LNCaP clone FGC (cell line): ENCODE results near the gene FRMPD4.

Experiments used
- DNase-seq: peaks from one replicate; pipeline ENCODE4 v3.0.0-alpha.2; 2011; ENCODE audit warnings: low read depth
- H3K4me3 ChIP-seq: 2 replicates; pipeline ENCODE4 v1.5.1; 2011; ENCODE audit warnings: mild to moderate bottlenecking, low read depth, low read length, control low read depth
- TF ChIP-seq, protein P1 (sequence below): IDR thresholded peaks from 2 replicates; pipeline ENCODE4 v1.5.1; 2012; ENCODE audit warnings: mild to moderate bottlenecking; ENCODE audit not compliant: control insufficient read depth, insufficient read depth; ENCODE audit errors: extremely low read depth

The FRMPD4 gene

DNA sequence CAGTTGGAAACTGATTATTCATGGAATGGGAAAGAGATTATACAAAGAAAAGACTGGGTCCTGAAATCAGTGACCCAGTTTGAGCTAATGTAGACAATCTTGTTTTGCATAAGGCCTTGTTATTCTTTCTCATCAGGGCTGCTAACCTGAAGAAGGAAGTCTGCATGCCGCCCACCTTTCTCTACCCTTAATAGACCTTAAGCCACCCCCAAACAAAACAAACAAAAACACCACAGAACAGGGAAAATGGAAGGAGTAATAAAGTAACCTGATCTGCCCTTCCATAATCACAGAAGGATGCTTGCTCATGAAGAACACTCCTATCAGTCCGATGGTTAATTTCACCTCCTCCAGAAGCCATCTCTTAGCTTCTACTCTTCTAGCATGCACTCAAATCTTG is 288.1 kb downstream of the FRMPD4 start:
- no peak for DNase-seq
- TF ChIP-seq, protein P1, sequence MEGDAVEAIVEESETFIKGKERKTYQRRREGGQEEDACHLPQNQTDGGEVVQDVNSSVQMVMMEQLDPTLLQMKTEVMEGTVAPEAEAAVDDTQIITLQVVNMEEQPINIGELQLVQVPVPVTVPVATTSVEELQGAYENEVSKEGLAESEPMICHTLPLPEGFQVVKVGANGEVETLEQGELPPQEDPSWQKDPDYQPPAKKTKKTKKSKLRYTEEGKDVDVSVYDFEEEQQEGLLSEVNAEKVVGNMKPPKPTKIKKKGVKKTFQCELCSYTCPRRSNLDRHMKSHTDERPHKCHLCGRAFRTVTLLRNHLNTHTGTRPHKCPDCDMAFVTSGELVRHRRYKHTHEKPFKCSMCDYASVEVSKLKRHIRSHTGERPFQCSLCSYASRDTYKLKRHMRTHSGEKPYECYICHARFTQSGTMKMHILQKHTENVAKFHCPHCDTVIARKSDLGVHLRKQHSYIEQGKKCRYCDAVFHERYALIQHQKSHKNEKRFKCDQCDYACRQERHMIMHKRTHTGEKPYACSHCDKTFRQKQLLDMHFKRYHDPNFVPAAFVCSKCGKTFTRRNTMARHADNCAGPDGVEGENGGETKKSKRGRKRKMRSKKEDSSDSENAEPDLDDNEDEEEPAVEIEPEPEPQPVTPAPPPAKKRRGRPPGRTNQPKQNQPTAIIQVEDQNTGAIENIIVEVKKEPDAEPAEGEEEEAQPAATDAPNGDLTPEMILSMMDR, result no peak
- H3K4me3 ChIP-seq, result no peak overlapping the region

DNA sequence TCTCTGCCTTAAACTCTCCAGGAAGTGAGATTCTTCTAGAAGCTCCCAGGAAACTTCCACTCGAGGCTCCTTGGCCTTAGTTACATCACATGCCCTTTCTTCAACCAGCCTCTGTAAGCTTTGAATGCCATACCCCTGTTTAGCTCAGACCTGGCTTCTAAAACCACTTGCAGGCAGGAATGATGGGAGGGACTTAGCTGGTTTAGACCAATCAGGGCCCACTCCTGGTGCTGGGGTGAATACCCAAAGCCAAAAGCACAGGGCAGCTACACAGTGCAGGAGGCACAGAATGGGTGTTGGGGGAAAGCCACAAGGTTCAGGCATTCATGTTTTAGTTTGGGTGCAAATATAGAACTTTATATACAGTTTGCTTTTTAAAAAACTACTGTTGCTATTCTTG is 296.2 kb downstream of the FRMPD4 start:
- no peak overlapping the region for H3K4me3 ChIP-seq
- TF ChIP-seq, protein P1, result no peak
- DNase-seq, result no peak

DNA sequence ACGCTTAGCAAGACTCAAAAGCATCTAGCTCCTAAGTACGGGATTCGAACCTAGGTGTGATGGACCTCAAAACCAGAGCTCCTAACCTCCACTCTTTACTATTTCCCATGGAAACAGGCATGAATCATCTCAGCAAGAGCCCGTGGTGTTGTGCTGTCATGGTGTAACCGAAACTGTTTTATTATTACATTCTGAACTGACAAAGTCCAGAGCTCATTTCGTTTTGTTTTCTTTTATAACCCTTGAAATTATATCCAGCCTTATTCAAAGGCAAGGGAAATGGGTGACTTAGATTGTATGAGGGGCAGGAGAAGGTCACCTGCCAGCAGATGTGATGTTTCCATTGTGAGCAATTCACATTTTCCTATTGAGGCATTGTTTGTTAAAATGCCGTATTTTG is 301.1 kb downstream of the FRMPD4 start:
- TF ChIP-seq, protein P1, result no peak

DNA sequence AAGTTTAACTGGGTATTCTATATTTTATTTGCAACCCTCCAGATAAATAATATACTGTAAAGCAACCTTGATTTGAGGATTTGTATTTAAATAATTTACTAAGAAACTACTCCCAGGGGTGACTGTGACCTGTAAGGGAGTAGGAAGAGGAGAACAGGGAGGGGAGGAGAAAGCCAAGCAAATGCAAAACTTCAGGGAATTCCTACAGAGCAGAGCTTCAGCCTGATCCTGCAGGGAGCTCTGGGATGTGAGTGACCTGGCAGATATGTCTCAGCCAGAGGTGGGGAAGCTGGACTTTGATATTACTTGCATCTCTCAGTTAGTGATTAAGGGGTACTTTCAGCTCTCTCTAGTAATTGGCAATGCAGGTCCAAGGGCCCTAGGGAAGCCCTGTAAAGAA is 302.0 kb downstream of the FRMPD4 start:
- TF ChIP-seq, protein P1, result no peak
- no peak for DNase-seq
- H3K4me3 ChIP-seq, result no peak overlapping the region

More for the DNA sequence above, 301.1 kb downstream of the FRMPD4 start:
- H3K4me3 ChIP-seq, result no peak overlapping the region
- no peak for DNase-seq

DNA sequence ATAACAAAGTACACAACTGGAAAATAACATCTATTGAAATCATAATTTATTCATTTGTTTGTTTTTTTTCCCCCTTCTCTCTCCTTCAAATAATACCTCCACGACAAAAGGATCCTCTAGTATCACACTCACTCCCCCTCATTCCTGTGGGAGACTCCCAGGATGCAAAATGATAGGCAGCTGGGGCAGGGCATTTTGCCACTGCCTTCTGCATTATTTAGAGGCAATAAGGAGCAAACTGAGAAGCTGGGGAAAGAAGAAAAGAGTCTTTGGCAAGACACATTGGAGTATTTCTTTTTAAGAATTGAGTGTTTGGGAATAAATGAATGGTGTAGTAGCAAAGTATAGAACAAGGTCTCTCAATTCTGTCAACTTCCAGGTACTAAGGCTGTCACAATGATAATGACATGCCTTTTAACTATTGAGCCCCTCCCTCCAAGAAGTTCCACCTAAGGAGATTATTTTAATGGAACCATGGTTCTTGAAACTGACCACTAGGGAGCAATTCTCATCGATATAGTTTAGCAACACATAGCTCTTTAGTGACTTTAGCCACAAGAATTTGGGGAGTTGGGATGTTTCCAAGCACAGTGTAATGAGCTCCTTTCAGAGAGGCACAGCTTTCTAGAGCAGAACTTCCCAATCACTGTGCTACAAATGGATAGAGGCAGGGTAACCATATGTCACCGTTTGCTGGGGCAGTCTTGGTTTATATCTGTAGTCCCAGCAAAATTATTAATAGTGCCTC is 303.3 kb downstream of the FRMPD4 start:
- TF ChIP-seq, protein P1, result no peak
- no peak for DNase-seq
- H3K4me3 ChIP-seq, result no peak overlapping the region

DNA sequence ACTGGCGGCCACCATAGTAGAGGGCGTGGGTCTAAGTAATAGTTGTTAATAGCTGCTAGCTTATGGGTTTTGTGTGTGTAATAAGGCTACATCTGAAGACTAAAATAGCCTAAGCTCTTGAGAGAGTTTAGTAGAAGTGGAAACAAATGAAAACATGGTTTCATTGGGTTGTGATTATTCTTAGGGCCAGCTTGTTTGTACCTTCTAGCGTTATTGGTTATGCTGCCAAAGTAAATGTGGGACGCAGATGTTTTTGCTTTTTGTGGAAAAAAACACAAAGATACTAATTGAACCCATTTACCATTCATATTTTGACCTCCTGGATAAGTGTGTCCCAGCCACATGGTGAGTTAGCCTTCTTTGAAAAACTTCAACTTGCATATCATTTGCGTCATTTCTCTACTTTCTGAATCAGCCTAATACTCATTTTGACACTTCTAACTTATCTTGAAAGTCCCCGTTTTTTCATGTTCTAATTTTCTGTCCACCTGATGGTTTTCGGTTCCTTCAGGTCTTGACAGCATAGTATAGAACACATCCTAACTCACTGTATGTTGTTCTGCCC is 305.3 kb downstream of the FRMPD4 start:
- no peak for DNase-seq
- TF ChIP-seq, protein P1, result no peak
- no peak overlapping the region for H3K4me3 ChIP-seq
